ENCODE measurements around the gene LRP5.

DNA sequence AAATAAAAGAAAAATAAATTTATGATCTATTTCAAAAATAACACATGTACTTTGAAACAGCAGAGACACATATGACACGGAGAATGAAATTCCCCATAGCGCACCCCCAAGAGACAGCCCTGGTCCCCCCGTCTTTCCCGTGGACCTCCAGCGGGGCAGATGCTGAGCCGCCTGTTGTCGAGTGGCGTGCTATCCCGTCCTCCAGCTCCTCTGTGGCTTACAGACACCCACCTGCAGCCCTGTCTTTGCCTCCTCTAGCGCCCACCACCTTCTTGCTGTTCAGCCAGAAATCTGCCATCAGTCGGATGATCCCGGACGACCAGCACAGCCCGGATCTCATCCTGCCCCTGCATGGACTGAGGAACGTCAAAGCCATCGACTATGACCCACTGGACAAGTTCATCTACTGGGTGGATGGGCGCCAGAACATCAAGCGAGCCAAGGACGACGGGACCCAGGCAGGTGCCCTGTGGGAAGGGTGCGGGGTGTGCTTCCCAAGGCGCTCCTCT lies 103.7 kb downstream of the LRP5 start:
- TF ChIP-seq, protein P1, sequence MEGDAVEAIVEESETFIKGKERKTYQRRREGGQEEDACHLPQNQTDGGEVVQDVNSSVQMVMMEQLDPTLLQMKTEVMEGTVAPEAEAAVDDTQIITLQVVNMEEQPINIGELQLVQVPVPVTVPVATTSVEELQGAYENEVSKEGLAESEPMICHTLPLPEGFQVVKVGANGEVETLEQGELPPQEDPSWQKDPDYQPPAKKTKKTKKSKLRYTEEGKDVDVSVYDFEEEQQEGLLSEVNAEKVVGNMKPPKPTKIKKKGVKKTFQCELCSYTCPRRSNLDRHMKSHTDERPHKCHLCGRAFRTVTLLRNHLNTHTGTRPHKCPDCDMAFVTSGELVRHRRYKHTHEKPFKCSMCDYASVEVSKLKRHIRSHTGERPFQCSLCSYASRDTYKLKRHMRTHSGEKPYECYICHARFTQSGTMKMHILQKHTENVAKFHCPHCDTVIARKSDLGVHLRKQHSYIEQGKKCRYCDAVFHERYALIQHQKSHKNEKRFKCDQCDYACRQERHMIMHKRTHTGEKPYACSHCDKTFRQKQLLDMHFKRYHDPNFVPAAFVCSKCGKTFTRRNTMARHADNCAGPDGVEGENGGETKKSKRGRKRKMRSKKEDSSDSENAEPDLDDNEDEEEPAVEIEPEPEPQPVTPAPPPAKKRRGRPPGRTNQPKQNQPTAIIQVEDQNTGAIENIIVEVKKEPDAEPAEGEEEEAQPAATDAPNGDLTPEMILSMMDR (IDR thresholded peaks at IDR 0.05), result no peak
- TF ChIP-seq POLR2A (IDR thresholded peaks at IDR 0.05), result no peak

All from thyroid gland (tissue), 4 donors.